Right lobe of liver (tissue), 6 donors: Measurements from ENCODE around the gene CCL8. TPM values are rescaled to one million over a fixed set of nuclear protein-coding genes. Genes with fewer than 3 reads are reported as not detected.

Experiments used
- ATAC-seq, 4 donors: fragments of 200-7000 bp; cut with Tn5 transposase; one replicate each; pipeline ENCODE4 v1.9.1; 2020; ENCODE audit warnings: mild to moderate bottlenecking in 4 of 4, moderate library complexity in 4 of 4
- DNase-seq, 3 donors: peaks; one replicate each; pipeline ENCODE4 v3.0.0-alpha.2; 2020
- H3K27ac ChIP-seq, 3 donors: fragments of 200-600 bp; one replicate each; pipeline ENCODE4 v1.8.0; 2022
- H3K27me3 ChIP-seq, 2 donors: fragments of 200-600 bp; one replicate each; pipeline ENCODE4 v1.8.0; 2022
- H3K36me3 ChIP-seq, 4 donors: fragments of 200-600 bp; sonication (generic) in 1 of 4; one replicate each; pipeline versions ENCODE4 v1.5.1 to v1.8.0; 2017 to 2022; ENCODE audit warnings: control low read depth in 1 of 4
- H3K4me1 ChIP-seq, 4 donors: fragments of 200-600 bp; sonication (generic) in 1 of 4; one replicate each; pipeline versions ENCODE4 v1.5.1 to v1.8.0; 2017 to 2022; ENCODE audit warnings: control low read depth in 1 of 4
- H3K4me3 ChIP-seq, 3 donors: fragments of 200-600 bp; one replicate each; pipeline ENCODE4 v1.8.0; 2022
- H3K9me3 ChIP-seq, 4 donors: fragments of 200-600 bp; sonication (generic) in 1 of 4; one replicate each; pipeline versions ENCODE4 v1.5.1 to v1.8.0; 2017 to 2022; ENCODE audit warnings: control low read depth in 1 of 4
- POLR2A ChIP-seq: fragments of 450-650 bp; IDR thresholded peaks from one replicate; pipeline ENCODE4 v1.6.1; 2017; ENCODE audit warnings: antibody characterized with exemption, mild to moderate bottlenecking
- whole genome bisulfite sequencing: methylation state at CpG from one replicate; pipeline ENCODE4 v1.1.6; 2018; ENCODE audit warnings: low coverage, low lambda C conversion rate; ENCODE audit not compliant: insufficient coverage; ENCODE audit errors: missing lambda C conversion rate; 5-methylcytosine and 5-hydroxymethylcytosine counted together
- intact Hi-C, 2 donors: fragments of 100-400 bp; cut with DNase I; formaldehyde crosslinking; loops; one replicate each; pipeline versions ENCODE4 v1.11.2 to v1.14.1; 2022
- total RNA-seq, 6 experiments: library from RNA; depleted of rRNA in 2 of 6; stranded (reverse); fragments of >200 nt in 2 of 6; fragmentation: NEBNext Ultra II Directional in 3 of 6; extraction: Animal tissue kit (Norgen Biotek cat#: 25700) in 3 of 6; gene quantifications; one replicate each; pipeline versions ENCODE4 v1.1.0 to v1.2.4, GENCODE V29; 2016 to 2023
- TF ChIP-seq, protein P1 (sequence below), 4 donors: fragments of 200-600 bp in 3 of 4; fragments of 450-650 bp in 1 of 4; IDR thresholded peaks; one replicate each; pipeline versions ENCODE4 v1.5.1 to v1.8.0; 2016 to 2022; ENCODE audit warnings: antibody characterized with exemption in 4 of 4, mild to moderate bottlenecking in 2 of 4
- donor health status: DM: no; HTN: yes; CAD: no.
- donor health status: DM: no; HTN: no; CAD: no.
- donor health status: DM: no; HTN: no; CAD: no.
- donor health status: DM: no; HTN: yes; CAD: no.
- donor health status: DM: no; HTN: yes; CAD: no.

CCL8 gene
- total RNA-seq, 6 experiments from 2014 or later: 0.69 TPM; not detected in 5

DNA sequence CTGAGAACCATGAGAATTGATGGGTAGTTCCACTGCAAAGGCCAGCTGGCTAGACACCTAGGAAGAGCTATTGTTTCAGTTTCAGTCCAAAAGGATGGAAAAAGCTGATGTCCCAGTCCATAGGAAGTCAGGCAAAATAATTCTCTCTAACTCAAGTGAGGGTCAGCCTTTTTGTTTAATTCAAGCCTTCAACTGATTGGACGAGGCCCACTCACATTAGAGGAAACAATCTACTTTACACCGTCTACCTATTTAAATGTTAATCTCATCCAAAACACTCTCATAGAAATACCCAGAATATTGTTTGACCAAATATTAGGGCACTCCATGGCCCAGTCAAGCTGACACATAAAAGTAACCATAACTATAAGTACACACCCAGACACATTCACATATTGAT is 22.7 kb downstream of the CCL8 start:
- WGBS: 65% methylated on average over 2 of the region's 2 CpGs
- intact Hi-C loops: no loop called here

DNA sequence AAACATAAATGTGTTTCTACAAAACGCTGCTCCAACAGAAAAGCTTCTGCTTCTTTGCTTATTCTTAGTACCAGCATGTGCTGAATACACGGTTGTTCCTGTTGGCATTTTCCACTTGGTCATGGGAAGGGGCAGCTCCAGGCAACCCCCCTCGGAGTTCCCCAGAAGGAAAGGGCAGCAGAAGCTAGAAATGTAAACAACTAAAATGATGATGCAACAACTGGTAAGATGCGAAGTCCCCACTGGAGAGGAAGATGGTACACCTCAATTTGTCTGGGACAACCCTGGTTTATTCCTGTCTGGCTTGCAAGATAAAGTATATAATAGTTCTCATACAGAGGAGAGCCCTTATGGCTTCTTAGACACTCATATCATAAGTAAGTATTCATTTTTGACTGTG is 27.8 kb downstream of the CCL8 start:
- 25% methylated on average over 4 of the region's 4 CpGs for WGBS
- no peaks in the 10 kb centered on the region for H3K27me3 ChIP-seq
- intact Hi-C loops: no loop called here
- H3K4me1 ChIP-seq: no peaks in the 10 kb centered on the region
- ATAC-seq: no peak
- TF ChIP-seq POLR2A: no peak
- TF ChIP-seq, protein P1, sequence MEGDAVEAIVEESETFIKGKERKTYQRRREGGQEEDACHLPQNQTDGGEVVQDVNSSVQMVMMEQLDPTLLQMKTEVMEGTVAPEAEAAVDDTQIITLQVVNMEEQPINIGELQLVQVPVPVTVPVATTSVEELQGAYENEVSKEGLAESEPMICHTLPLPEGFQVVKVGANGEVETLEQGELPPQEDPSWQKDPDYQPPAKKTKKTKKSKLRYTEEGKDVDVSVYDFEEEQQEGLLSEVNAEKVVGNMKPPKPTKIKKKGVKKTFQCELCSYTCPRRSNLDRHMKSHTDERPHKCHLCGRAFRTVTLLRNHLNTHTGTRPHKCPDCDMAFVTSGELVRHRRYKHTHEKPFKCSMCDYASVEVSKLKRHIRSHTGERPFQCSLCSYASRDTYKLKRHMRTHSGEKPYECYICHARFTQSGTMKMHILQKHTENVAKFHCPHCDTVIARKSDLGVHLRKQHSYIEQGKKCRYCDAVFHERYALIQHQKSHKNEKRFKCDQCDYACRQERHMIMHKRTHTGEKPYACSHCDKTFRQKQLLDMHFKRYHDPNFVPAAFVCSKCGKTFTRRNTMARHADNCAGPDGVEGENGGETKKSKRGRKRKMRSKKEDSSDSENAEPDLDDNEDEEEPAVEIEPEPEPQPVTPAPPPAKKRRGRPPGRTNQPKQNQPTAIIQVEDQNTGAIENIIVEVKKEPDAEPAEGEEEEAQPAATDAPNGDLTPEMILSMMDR (IDR thresholded peaks at IDR 0.05): no peak
- no peak for DNase-seq
- H3K27ac ChIP-seq: no peak overlapping the region
- no peaks in the 10 kb centered on the region for H3K36me3 ChIP-seq
- no peak overlapping the region for H3K4me3 ChIP-seq
- no peaks in the 10 kb centered on the region for H3K9me3 ChIP-seq

More for the DNA sequence above, 22.7 kb downstream of the CCL8 start:
- H3K27ac ChIP-seq: no peak overlapping the region
- H3K27me3 ChIP-seq: no peaks in the 10 kb centered on the region
- no peak for TF ChIP-seq POLR2A
- TF ChIP-seq, protein P1 (IDR thresholded peaks at IDR 0.05): no peak
- no peaks in the 10 kb centered on the region for H3K36me3 ChIP-seq
- no peak for DNase-seq
- no peak for ATAC-seq
- H3K4me1 ChIP-seq: no peaks in the 10 kb centered on the region
- no peaks in the 10 kb centered on the region for H3K9me3 ChIP-seq
- no peak overlapping the region for H3K4me3 ChIP-seq

GRCh38 chr17:34349751-34350150 is 30.5 kb downstream of the CCL8 start:
- ATAC-seq (peak in 1 of 4 donors; percentile 23), DNase-seq (no peak)
- H3K4me3 ChIP-seq: no peak overlapping the region
- H3K4me1 ChIP-seq: no peaks in the 10 kb centered on the region
- H3K36me3 ChIP-seq: no peaks in the 10 kb centered on the region
- no peak overlapping the region for H3K27ac ChIP-seq
- TF ChIP-seq, protein P1 (IDR thresholded peaks at IDR 0.05): no peak
- TF ChIP-seq POLR2A: no peak
- H3K9me3 ChIP-seq: no peaks in the 10 kb centered on the region
- intact Hi-C loops: no loop called here
- 40% methylated on average over 2 of the region's 4 CpGs for WGBS
- H3K27me3 ChIP-seq: no peaks in the 10 kb centered on the region

GRCh38 chr17:34351096-34351495 is 31.9 kb downstream of the CCL8 start:
- Histone ChIP-seq H3K36me3 (no peaks in the 10 kb centered on the region), H3K4me3 (no peak overlapping the region), H3K4me1 (no peaks in the 10 kb centered on the region), H3K27me3 (no peaks in the 10 kb centered on the region), H3K9me3 (no peaks in the 10 kb centered on the region), H3K27ac (no peak overlapping the region)
- WGBS: 90% methylated on average over 1 of the region's 1 CpG
- TF ChIP-seq POLR2A: no peak
- TF ChIP-seq, protein P1 (IDR thresholded peaks at IDR 0.05): no peak
- no peak for DNase-seq
- intact Hi-C loops: no loop called here
- ATAC-seq: no peak

GRCh38 chr17:34352191-34352590 is 33.0 kb downstream of the CCL8 start:
- Histone ChIP-seq H3K27ac (no peak overlapping the region), H3K9me3 (no peaks in the 10 kb centered on the region), H3K27me3 (no peaks in the 10 kb centered on the region), H3K36me3 (no peaks in the 10 kb centered on the region), H3K4me1 (no peaks in the 10 kb centered on the region), H3K4me3 (no peak overlapping the region)
- no peak for TF ChIP-seq POLR2A
- TF ChIP-seq, protein P1 (IDR thresholded peaks at IDR 0.05): no peak
- DNase-seq: no peak
- intact Hi-C loops: no loop called here
- ATAC-seq: no peak
